T-helper 2 cell treated with Interferon-gamma antibody and Interleukin-4, amounts not matched to agents 100 ng/mL and 5 ng/mL, for 36 hours (primary cell): ENCODE measurements around the gene NPR3. TPM values are rescaled to one million over a fixed set of nuclear protein-coding genes. Genes with fewer than 3 reads are reported as not detected.

ENCODE experiments used
- intact Hi-C: fragments of 100-400 bp; cut with micrococcal nuclease; formaldehyde crosslinking; loops from one replicate; pipeline ENCODE4 v1.15.1; 2023
- total RNA-seq: library from RNA; stranded (reverse); gene quantifications from 2 replicates; pipeline ENCODE4 v1.2.3, GENCODE V29; 2022

The NPR3 gene
- total RNA-seq, 1 donor from 2014 or later = not detected

DNA sequence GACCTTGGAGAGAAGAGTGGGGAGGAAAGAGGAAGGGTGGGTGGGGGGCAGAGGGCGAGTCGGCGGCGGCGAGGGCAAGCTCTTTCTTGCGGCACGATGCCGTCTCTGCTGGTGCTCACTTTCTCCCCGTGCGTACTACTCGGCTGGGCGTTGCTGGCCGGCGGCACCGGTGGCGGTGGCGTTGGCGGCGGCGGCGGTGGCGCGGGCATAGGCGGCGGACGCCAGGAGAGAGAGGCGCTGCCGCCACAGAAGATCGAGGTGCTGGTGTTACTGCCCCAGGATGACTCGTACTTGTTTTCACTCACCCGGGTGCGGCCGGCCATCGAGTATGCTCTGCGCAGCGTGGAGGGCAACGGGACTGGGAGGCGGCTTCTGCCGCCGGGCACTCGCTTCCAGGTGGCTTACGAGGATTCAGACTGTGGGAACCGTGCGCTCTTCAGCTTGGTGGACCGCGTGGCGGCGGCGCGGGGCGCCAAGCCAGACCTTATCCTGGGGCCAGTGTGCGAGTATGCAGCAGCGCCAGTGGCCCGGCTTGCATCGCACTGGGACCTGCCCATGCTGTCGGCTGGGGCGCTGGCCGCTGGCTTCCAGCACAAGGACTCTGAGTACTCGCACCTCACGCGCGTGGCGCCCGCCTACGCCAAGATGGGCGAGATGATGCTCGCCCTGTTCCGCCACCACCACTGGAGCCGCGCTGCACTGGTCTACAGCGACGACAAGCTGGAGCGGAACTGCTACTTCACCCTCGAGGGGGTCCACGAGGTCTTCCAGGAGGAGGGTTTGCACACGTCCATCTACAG, 760 bp downstream of the NPR3 start:
- intact Hi-C loops = loop anchor here (5.0 to 10.0 kb wide), 2 partner anchors 1225 to 1517 kb away; partner anchors contain the start of genes CDH6 and RXFP3

- intact Hi-C loops = loop anchor here (5.0 to 10.0 kb wide), 2 partner anchors 1225 to 1518 kb away; partner anchors contain the start of genes CDH6 and RXFP3
These were observed 1.6 kb downstream of the NPR3 start for GRCh38 chr5:32712481-32713360.

DNA sequence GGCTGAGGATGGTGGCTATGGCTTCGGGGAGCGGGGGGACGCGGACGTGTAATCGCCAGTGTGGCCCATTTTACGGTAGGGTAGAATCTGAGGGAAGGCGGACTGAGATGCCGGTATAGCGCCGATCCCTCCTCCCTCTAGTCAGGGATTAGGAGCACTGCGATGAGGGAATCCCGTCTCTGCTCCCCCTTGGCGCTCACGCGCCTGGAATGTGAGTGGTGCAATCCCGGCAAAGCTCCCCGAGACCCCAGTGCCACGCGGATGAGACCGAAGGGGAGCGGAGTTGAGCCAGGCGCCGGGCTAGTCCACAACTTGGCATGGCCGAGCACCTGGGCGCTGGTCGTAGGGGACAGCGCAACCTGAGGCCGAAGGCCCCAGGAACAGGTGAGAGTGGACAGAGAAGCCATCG, 2.2 kb downstream of the NPR3 start:
- intact Hi-C loops = loop anchor here (5.0 to 10.0 kb wide), 2 partner anchors 1224 to 1519 kb away; partner anchors contain the start of genes CDH6 and RXFP3

DNA sequence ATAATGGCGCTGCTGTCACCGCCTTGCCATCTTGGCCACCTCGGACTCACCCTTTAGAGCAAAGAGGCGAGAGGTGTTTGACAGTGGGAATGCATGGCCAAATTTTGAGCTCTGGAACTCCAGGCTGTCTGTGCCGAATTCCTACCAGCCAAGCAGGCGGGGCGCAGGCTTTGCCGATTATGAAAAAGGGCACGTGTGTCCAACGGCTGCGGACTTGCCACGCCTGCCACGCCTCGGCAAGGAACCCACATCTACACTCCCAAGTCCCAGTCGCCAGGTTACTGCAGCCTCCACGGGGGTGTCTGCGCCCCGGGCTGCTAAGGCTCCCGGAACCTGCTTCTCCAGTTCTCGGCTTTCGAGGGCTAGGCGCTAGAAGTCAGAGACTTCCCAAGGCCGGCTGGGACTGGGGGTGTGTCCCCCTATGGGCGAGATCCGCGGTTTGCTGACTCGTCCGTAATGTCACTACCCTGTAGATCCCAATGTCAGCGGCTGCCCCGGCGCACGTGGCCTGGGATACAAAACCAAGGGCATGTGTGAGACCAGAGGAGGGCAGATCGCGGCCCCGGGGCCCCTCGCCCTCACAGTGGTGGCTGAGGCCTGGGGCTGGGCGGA, 2.8 kb downstream of the NPR3 start:
- intact Hi-C loops = loop anchor here (5.0 to 10.0 kb wide), 2 partner anchors 1223 to 1519 kb away; partner anchors contain the start of genes CDH6 and RXFP3

DNA sequence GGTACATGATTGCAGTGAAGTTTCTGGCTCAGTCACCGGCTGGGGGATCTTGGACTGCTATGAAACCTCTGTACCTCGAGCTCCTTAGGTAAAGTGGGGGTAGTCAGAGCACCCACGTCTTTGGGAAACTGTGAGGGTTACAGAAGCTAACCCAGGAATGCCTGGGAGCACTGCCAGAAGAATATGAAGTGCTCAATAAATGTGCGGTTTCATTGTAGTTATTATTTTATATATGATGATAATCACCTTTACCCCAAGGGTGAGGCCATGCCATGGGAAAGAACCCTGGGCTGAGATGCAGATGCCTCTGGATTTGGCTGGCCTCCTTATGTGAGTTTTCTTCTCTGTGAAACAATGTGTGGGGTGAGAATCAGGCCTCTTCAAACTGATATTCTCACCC, 3.7 kb downstream of the NPR3 start:
- intact Hi-C loops = loop anchor here (5.0 to 10.0 kb wide), 2 partner anchors 1222 to 1520 kb away; partner anchors contain the start of genes CDH6 and RXFP3

DNA sequence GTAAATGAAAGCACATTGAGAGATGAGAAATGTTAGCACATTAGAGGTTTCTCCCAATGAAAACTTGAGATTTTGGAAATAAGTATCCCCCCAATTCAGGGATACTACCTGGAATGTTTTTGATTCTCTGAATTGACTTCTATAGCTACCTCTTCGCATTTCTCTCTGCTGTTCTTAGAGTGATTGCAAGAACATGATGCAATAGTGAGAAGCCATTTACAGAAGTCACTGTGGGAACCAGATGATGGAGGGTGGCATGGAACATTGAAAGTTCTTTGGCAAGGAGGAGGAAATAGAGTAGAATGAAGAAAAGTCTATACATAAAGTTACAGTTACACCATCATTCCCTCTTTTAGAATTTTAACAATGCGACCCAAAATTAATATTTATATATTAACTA, 9.2 kb downstream of the NPR3 start:
- intact Hi-C loops = no loop called here

DNA sequence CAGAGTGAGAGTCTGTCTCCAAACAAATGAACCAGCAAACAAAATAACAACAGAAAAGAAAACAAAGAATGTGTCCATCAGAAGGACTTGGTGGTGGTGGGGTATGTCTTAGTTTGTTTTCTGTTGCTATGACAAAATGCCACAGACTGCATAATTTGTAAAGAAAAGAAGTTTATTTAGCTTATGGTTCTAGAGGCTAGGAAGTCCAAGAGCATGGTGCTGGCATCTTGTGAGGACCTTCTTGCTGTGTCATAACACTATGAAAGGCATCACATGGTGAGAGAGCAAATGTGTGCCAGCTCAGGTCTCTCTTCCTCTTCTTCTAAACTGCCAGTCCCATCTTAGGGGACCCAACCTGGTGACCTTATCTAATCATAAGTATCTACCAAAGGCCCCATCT, 10.5 kb downstream of the NPR3 start:
- intact Hi-C loops = no loop called here

DNA sequence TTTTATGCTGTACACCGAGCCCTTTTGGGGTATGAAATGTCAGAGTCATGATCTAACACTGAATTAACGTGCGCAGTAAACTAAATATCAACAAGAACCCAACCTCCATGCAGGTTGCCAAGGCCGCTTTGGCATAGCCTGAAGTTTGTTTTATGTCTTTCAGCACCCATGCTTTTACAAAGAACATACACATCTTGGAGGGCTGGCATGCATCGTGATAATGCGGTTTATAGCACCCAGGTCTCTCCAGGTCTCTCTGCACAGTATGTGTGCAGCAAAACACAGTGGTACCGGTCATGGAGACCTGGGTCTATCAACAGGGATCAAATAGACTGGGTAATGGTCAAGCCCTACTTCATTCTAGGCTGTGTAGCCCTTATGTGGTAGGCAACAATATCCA, 11.8 kb downstream of the NPR3 start:
- intact Hi-C loops = no loop called here

DNA sequence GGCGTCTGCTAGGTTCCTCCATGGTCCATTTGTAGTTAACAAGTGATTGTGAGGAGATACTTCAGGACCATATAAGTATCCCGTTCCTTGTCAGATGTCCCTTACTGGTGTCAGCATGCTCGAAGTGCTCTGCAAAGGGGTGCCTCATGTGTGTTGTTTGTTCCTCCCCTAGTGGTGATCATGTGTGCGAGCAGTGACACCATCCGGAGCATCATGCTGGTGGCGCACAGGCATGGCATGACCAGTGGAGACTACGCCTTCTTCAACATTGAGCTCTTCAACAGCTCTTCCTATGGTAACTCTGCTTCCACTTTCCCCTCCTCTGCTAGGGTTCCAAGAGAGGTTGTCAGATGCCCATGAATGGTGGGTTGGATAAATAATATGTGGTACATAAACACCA, 13.4 kb downstream of the NPR3 start:
- intact Hi-C loops = no loop called here

DNA sequence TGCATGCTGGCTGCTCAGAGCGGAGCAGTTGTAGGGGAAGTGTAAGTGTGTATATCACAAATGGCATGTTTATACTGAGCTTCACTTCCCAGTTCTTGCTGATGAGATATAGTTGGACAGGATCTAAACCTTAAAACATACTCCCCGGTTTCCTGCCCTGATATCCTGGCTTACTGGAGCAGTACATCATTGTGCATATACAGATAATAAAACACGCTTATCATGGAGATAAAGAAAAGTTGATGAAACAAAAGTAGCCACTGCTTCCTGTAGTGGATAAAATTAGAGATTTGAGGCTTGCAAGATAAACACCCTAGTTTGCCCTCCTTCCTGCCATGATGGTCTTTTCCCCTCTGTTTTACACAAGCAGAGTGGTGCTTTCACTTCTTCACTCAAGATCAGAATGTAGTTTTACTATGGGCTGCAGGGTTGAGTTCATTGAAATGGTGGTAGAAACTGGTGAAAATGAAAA, 15.0 kb downstream of the NPR3 start:
- intact Hi-C loops = no loop called here

GRCh38 chr5:32729651-32730050, 18.5 kb downstream of the NPR3 start:
- intact Hi-C loops = no loop called here

GRCh38 chr5:32733590-32734340, 22.6 kb downstream of the NPR3 start:
- intact Hi-C loops = no loop called here

GRCh38 chr5:32734827-32735378, 23.8 kb downstream of the NPR3 start:
- intact Hi-C loops = no loop called here

- intact Hi-C loops = no loop called here
These were observed 24.4 kb downstream of the NPR3 start for GRCh38 chr5:32735512-32735911.

DNA sequence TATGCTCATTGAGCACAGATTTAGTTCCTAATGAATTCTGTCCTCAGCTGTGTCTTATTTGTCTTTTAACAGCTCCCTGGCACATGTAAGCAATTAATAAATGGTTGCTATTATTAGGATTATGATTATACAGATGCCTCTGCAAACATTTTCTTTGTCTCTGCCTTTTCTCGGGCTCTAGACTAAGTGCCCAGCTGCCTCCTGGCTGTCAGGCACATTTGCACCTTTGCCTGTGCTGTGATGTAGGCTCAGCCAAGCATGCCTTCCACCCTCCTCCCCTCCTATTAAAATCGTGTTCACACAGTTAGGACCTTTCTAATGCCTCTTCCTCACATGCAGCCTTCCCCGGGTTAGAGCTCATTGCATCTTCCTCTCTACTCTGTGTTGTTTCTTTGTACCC, 25.7 kb downstream of the NPR3 start:
- intact Hi-C loops = no loop called here

GRCh38 chr5:32740651-32741050, 29.5 kb downstream of the NPR3 start:
- intact Hi-C loops = no loop called here

DNA sequence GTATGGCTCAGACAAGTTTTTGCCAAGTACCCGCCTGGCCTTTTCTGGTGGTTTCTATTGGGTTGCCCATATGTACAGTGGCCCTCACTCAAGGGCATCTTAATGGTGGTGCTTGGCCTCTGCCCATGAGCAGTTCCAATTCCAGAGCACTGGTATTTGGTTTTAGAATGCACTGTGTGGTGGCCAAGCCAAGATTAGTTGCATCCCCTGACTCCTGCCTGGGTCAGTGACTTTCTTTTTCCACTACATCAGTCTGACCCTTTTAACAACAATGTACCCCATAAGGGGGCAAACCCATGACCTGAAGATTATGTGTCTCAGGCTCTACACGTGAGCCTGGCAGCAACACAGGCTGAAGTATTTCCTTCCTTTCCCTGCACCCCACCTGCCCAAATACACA, 34.2 kb downstream of the NPR3 start:
- intact Hi-C loops = no loop called here

DNA sequence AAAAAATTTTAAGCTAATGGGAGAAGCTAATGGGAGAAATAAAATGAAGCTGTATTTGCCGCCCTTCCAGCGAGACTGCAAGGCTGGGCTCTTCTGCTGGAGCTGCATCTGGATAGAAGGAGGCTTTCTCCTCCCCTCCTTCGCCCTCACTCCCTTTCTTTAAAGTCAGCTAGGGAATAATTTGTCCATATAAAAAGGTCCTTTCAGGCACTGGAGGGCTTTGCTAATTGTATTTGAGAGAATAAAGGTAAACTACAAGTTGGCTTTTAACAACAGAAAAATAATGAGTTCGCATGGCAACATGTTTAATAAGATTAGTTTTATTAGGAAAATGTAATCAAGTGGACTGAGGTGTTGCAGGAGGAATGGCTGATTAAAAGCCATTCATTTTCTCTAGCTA, 41.3 kb downstream of the NPR3 start:
- intact Hi-C loops = no loop called here

GRCh38 chr5:32753051-32753450, 41.9 kb downstream of the NPR3 start:
- intact Hi-C loops = no loop called here

DNA sequence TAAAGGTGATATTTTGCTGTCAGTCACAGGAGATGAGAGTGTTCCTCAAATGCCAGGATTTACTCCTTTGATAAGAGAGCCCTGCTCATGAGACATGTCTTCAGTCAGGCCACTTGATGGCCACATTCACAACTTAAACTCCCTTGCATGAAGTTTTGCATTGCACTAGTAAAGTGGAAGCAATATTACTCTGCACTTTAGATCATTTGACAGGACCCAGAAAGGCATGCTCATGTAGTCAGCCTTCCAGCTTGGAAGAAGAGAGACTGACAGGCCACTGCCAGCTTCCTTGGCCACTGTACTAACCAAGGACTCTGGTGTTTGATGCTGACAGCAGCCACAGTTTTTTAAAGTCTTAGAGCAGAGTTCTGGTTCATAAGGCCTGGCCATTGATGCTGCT, 42.6 kb downstream of the NPR3 start:
- intact Hi-C loops = no loop called here
